Parathyroid adenoma (tissue), 2 donors: Measurements from ENCODE around the gene GORASP1.

Experiments
- H2AFZ ChIP-seq: fragments of 300-600 bp; sonication (generic); one replicate; pipeline ENCODE4 v1.7.0; 2017; ENCODE audit warnings: antibody characterized with exemption, mild to moderate bottlenecking
- H3K27ac ChIP-seq: fragments of 300-600 bp; sonication (generic); one replicate; pipeline ENCODE4 v1.7.0; 2017
- H3K27me3 ChIP-seq: fragments of 300-600 bp; sonication (generic); one replicate; pipeline ENCODE4 v1.7.0; 2017; ENCODE audit warnings: low read length; ENCODE audit not compliant: control insufficient read depth, insufficient read depth
- H3K36me3 ChIP-seq: fragments of 300-600 bp; sonication (generic); one replicate; pipeline ENCODE4 v1.7.0; 2017; ENCODE audit warnings: low read length; ENCODE audit not compliant: control insufficient read depth, insufficient read depth
- H3K4me1 ChIP-seq: fragments of 300-600 bp; sonication (generic); one replicate; pipeline ENCODE4 v1.7.0; 2017; ENCODE audit warnings: control low read depth
- H3K4me2 ChIP-seq: fragments of 300-600 bp; sonication (generic); one replicate; pipeline ENCODE4 v1.7.0; 2017; ENCODE audit warnings: low read length
- H3K4me3 ChIP-seq: fragments of 300-600 bp; sonication (generic); one replicate; pipeline ENCODE4 v1.7.0; 2017; ENCODE audit warnings: low read depth, low read length
- H3K79me2 ChIP-seq: fragments of 300-600 bp; sonication (generic); one replicate; pipeline ENCODE4 v1.7.0; 2017; ENCODE audit warnings: control low read depth
- H3K9ac ChIP-seq: fragments of 300-600 bp; sonication (generic); one replicate; pipeline ENCODE4 v1.7.0; 2017; ENCODE audit warnings: mild to moderate bottlenecking
- H3K9me3 ChIP-seq: fragments of 300-600 bp; sonication (generic); one replicate; pipeline ENCODE4 v1.7.0; 2017; ENCODE audit warnings: low read length; ENCODE audit not compliant: control insufficient read depth
- TF ChIP-seq, protein P1 (sequence below): fragments of 300-600 bp; sonication (generic); IDR thresholded peaks from one replicate; pipeline ENCODE4 v1.7.0; 2017; ENCODE audit warnings: antibody characterized with exemption, mild to moderate bottlenecking
- donor health status: primary hyperparathyroidism.

The GORASP1 gene

GRCh38 chr3:39114456-39114855, 7.0 kb upstream of the GORASP1 start:
- H3K27me3 ChIP-seq: no peaks in the 10 kb centered on the region
- TF ChIP-seq, protein P1, sequence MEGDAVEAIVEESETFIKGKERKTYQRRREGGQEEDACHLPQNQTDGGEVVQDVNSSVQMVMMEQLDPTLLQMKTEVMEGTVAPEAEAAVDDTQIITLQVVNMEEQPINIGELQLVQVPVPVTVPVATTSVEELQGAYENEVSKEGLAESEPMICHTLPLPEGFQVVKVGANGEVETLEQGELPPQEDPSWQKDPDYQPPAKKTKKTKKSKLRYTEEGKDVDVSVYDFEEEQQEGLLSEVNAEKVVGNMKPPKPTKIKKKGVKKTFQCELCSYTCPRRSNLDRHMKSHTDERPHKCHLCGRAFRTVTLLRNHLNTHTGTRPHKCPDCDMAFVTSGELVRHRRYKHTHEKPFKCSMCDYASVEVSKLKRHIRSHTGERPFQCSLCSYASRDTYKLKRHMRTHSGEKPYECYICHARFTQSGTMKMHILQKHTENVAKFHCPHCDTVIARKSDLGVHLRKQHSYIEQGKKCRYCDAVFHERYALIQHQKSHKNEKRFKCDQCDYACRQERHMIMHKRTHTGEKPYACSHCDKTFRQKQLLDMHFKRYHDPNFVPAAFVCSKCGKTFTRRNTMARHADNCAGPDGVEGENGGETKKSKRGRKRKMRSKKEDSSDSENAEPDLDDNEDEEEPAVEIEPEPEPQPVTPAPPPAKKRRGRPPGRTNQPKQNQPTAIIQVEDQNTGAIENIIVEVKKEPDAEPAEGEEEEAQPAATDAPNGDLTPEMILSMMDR: no peak
- no peaks in the 10 kb centered on the region for H3K79me2 ChIP-seq
- H3K4me2 ChIP-seq: no peak overlapping the region
- no peaks in the 10 kb centered on the region for H3K9me3 ChIP-seq
- no peak overlapping the region for H3K9ac ChIP-seq
- no peak overlapping the region for H3K4me3 ChIP-seq
- H3K36me3 ChIP-seq: no peaks in the 10 kb centered on the region
- H3K27ac ChIP-seq: no peak overlapping the region
- no peak overlapping the region for H2AFZ ChIP-seq
- no peaks in the 10 kb centered on the region for H3K4me1 ChIP-seq

GRCh38 chr3:39113291-39113690, 5.9 kb upstream of the GORASP1 start:
- Histone ChIP-seq H3K4me2 (no peak overlapping the region), H3K9me3 (no peaks in the 10 kb centered on the region), H2AFZ (no peak overlapping the region), H3K27ac (no peak overlapping the region), H3K4me3 (no peak overlapping the region), H3K79me2 (no peaks in the 10 kb centered on the region), H3K36me3 (no peaks in the 10 kb centered on the region), H3K27me3 (no peaks in the 10 kb centered on the region), H3K9ac (no peak overlapping the region), H3K4me1 (no peaks in the 10 kb centered on the region)
- TF ChIP-seq, protein P1: no peak

GRCh38 chr3:39112535-39112934, 5.1 kb upstream of the GORASP1 start:
- Histone ChIP-seq H3K9me3 (no peaks in the 10 kb centered on the region), H3K9ac (no peak overlapping the region), H3K27ac (no peak overlapping the region), H3K4me3 (no peak overlapping the region), H3K36me3 (no peaks in the 10 kb centered on the region), H3K27me3 (no peaks in the 10 kb centered on the region), H2AFZ (no peak overlapping the region), H3K4me2 (no peak overlapping the region), H3K79me2 (no peaks in the 10 kb centered on the region), H3K4me1 (no peaks in the 10 kb centered on the region)
- TF ChIP-seq, protein P1: no peak

- Histone ChIP-seq H3K4me2 (no peak overlapping the region), H3K9ac (no peak overlapping the region), H3K4me1 (no peaks in the 10 kb centered on the region), H2AFZ (no peak overlapping the region), H3K79me2 (no peaks in the 10 kb centered on the region), H3K9me3 (no peaks in the 10 kb centered on the region), H3K27ac (no peak overlapping the region), H3K36me3 (no peaks in the 10 kb centered on the region), H3K27me3 (no peaks in the 10 kb centered on the region), H3K4me3 (no peak overlapping the region)
- TF ChIP-seq, protein P1: no peak
These were observed 4.7 kb upstream of the GORASP1 start for GRCh38 chr3:39112113-39112512.

GRCh38 chr3:39110041-39110639, 2.7 kb upstream of the GORASP1 start:
- Histone ChIP-seq H3K9ac (no peak overlapping the region), H3K27me3 (no peaks in the 10 kb centered on the region), H3K4me2 (no peak overlapping the region), H3K4me3 (no peak overlapping the region), H3K79me2 (peaks cover 11% of the 10 kb centered on the region), H2AFZ (no peak overlapping the region), H3K36me3 (no peaks in the 10 kb centered on the region), H3K4me1 (peaks cover 4% of the 10 kb centered on the region), H3K27ac (no peak overlapping the region), H3K9me3 (no peaks in the 10 kb centered on the region)
- TF ChIP-seq, protein P1: no peak
